Urinary bladder (tissue), 4 donors: ENCODE measurements around the gene SPATA16. TPM values are rescaled to one million over a fixed set of nuclear protein-coding genes. Genes with fewer than 3 reads are reported as not detected.

Source experiments
- DNase-seq: peaks from one replicate; pipeline ENCODE4 v3.0.0-alpha.2; 2015; ENCODE audit errors: extremely low spot score
- H3K27ac ChIP-seq: one replicate; pipeline ENCODE4 v1.5.1; 2013; ENCODE audit warnings: low read depth, mild to moderate bottlenecking, moderate library complexity
- H3K36me3 ChIP-seq: one replicate; pipeline ENCODE4 v1.6.1; 2013; ENCODE audit warnings: mild to moderate bottlenecking, moderate library complexity; ENCODE audit not compliant: insufficient read depth
- H3K4me1 ChIP-seq: one replicate; pipeline ENCODE4 v1.6.1; 2013; ENCODE audit warnings: mild to moderate bottlenecking, moderate library complexity; ENCODE audit not compliant: insufficient read depth
- H3K4me3 ChIP-seq: one replicate; pipeline ENCODE4 v1.5.1; 2013; ENCODE audit warnings: low read depth, low read length
- WGBS: extraction: QIAGEN DNeasy Blood & Tissue Kit; methylation state at CpG from one replicate; pipeline ENCODE4 v1.1.7; 2013; 5-methylcytosine and 5-hydroxymethylcytosine counted together
- polyA plus RNA-seq: library from polyadenylated mRNA; stranded (reverse); fragments of 200-250 nt; gene quantifications from one replicate; pipeline ENCODE4 v1.2.3, GENCODE V29; 2013
- total RNA-seq: library from RNA; depleted of rRNA; stranded (reverse); fragments of >200 nt; gene quantifications from one replicate; pipeline ENCODE4 v1.2.3, GENCODE V29; 2014
- donor health status: healthy with polysubstance abuse.
- donor health status: healthy.

SPATA16 gene
- total and polyA plus RNA-seq, 2 donors, result not detected

GRCh38 chr3:172939651-172940293, 201.3 kb downstream of the SPATA16 start:
- no peak overlapping the region for H3K27ac ChIP-seq
- no peaks in the 10 kb centered on the region for H3K4me1 ChIP-seq
- H3K4me3 ChIP-seq, result no peak overlapping the region
- no peak for DNase-seq
- 90% methylated on average over 2 of the region's 2 CpGs for WGBS
- H3K36me3 ChIP-seq, result no peaks in the 10 kb centered on the region

GRCh38 chr3:172938788-172939187, 202.2 kb downstream of the SPATA16 start:
- Histone ChIP-seq H3K36me3 (no peaks in the 10 kb centered on the region), H3K4me3 (no peak overlapping the region), H3K27ac (no peak overlapping the region), H3K4me1 (no peaks in the 10 kb centered on the region)
- no peak for DNase-seq
- WGBS, result 55% methylated on average over 4 of the region's 4 CpGs

DNA sequence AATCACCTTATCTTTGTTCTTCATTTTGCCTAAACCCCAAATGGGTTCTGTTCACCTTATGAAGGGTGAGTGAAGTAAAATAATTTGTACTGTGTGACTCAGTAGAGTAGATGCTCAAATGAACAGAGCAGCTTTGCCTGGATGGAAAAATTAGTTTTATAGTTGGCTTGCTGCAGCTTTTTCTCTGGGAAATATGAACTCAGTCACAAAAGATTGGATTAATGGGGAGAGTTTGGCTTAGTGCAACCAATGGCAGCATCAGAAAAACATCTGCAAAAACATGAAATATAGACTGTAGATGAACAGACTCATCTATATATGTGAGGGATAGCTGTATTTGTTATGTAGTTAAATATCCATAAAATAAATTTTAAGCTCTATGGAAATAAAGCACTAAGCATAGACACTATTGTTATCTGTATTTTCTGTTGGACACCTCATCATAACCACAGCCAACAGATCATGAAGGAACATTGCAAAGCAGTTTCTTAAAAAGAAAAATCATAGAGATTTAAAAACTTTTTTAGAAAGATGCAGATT, 209.2 kb downstream of the SPATA16 start:
- Histone ChIP-seq H3K4me3 (no peak overlapping the region), H3K4me1 (no peaks in the 10 kb centered on the region), H3K36me3 (no peaks in the 10 kb centered on the region), H3K27ac (no peak overlapping the region)
- DNase-seq, result no peak

GRCh38 chr3:172929451-172929850, 211.6 kb downstream of the SPATA16 start:
- H3K36me3 ChIP-seq, result no peaks in the 10 kb centered on the region
- H3K4me3 ChIP-seq, result no peak overlapping the region
- H3K4me1 ChIP-seq, result no peaks in the 10 kb centered on the region
- 85% methylated on average over 1 of the region's 1 CpG for WGBS
- H3K27ac ChIP-seq, result no peak overlapping the region
- no peak for DNase-seq

DNA sequence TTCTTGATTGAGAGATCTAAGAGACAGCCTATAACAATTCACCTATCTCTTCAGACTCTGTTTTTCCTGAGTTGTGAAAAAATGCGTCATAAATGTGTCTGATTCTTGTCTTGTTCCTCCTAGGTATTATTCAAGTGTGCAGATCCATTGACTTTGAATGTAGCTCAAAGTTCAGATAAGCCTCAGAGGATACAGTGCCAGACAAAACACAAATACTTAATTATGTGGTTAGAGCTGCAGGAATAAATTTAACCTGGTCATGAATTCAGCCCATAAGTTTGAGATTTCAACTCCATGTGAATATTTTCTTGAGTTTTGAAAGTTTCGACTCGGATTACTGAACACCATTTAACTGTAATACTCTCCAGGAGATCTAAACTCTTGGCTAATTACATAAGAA, 216.5 kb downstream of the SPATA16 start:
- Histone ChIP-seq H3K4me1 (no peaks in the 10 kb centered on the region), H3K36me3 (no peaks in the 10 kb centered on the region), H3K27ac (no peak overlapping the region), H3K4me3 (no peak overlapping the region)
- DNase-seq, result no peak
- 94% methylated on average over 3 of the region's 3 CpGs for WGBS

- 83% methylated on average over 2 of the region's 2 CpGs for WGBS
- H3K4me1 ChIP-seq, result no peaks in the 10 kb centered on the region
These were observed 221.7 kb downstream of the SPATA16 start for GRCh38 chr3:172919297-172919683.

GRCh38 chr3:172918568-172919296, 222.3 kb downstream of the SPATA16 start:
- Histone ChIP-seq H3K27ac (no peak overlapping the region), H3K4me1 (no peaks in the 10 kb centered on the region), H3K36me3 (no peaks in the 10 kb centered on the region), H3K4me3 (no peak overlapping the region)
- DNase-seq, result no peak
- 41% methylated on average over 3 of the region's 3 CpGs for WGBS

More at GRCh38 chr3:172919297-172919683, 221.7 kb downstream of the SPATA16 start:
- no peak overlapping the region for H3K27ac ChIP-seq
- no peak for DNase-seq
- no peaks in the 10 kb centered on the region for H3K36me3 ChIP-seq
- H3K4me3 ChIP-seq, result no peak overlapping the region

GRCh38 chr3:172918165-172918564, 222.9 kb downstream of the SPATA16 start:
- no peaks in the 10 kb centered on the region for H3K36me3 ChIP-seq
- H3K27ac ChIP-seq, result no peak overlapping the region
- no peak for DNase-seq
- no peak overlapping the region for H3K4me3 ChIP-seq
- no peaks in the 10 kb centered on the region for H3K4me1 ChIP-seq
- 15% methylated on average over 3 of the region's 3 CpGs for WGBS

GRCh38 chr3:172915911-172916514, 225.0 kb downstream of the SPATA16 start:
- Histone ChIP-seq H3K36me3 (no peaks in the 10 kb centered on the region), H3K4me1 (no peaks in the 10 kb centered on the region), H3K27ac (no peak overlapping the region), H3K4me3 (no peak overlapping the region)
- WGBS, result 59% methylated on average over 1 of the region's 1 CpG
- DNase-seq, result no peak

DNA sequence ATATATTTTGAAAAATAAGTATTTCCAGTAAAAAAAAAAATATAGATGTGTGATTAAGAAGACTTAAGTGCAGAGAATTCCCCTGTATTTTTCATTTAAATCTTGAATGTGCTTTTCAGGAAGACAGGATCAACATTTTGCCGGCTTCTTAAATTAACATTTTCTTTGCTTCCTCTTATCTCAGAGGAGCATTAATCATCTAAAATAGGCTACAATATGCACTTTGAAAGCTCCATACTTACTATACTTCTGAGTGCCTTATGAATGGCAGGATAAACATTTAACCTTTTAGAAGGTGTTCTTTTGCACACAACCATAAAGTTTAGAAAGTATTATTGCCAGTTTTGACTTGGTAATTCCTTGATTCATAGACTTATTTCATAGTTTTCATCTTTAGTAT, 226.2 kb downstream of the SPATA16 start:
- DNase-seq, result no peak
- Histone ChIP-seq H3K36me3 (no peaks in the 10 kb centered on the region), H3K4me1 (no peaks in the 10 kb centered on the region), H3K27ac (no peak overlapping the region), H3K4me3 (no peak overlapping the region)
- WGBS, result 14% methylated on average over 1 of the region's 1 CpG

DNA sequence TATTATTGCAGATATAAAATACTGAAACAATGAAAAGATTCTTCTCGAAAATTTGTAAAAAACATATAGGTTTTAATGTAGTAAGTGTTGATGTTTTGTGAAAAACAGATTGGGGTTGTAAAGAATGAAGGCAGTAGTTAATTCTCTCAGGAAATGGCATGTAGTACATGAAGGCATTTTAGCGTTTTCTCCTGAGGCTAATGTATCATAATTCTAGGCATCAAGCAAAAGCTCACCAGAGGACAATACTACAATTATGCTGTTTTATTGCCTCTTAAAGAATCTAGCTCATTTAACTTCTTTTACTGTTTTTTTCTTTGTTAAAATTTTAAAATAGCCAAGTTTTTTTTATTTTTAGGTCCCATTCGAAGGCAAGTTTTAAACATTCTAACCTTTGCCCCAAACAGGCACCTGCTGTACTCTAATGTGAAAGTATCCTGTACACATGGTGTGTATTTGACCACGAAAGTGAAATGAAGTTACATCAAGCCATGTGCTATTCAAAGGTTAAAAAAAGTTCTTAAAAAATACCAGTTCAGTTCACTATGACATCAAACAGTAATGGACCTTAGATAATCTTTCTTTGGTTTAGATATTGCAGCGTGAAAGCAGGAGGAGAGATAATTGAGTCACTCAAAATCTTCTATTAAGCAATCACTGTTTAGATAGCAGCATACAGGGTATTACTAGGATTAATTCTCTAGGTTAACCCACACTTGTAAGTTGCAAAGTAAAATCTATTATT, 227.0 kb downstream of the SPATA16 start:
- Histone ChIP-seq H3K4me1 (no peaks in the 10 kb centered on the region), H3K36me3 (no peaks in the 10 kb centered on the region), H3K4me3 (no peak overlapping the region), H3K27ac (no peak overlapping the region)
- no peak for DNase-seq
- WGBS, result 47% methylated on average over 5 of the region's 5 CpGs

DNA sequence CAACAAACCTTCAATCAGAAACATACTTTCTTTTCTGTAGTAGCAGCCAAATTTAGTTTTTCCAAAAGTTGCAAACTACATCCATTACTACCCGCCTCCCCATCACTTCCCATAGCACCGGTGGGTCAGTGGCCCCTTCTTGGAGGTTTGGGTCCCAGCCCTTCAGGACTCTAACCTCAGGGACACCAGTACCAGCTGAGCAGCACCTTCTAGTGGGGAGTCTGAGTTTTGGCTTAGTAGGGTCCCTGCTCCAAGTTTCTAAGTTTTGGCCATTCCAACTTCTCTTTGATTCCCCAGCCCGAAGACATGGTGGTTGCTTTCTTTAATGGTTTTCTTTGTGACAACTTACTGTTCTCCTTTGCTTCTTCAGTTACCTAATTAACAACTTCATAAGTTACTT, 229.9 kb downstream of the SPATA16 start:
- DNase-seq, result no peak
- Histone ChIP-seq H3K27ac (no peak overlapping the region), H3K4me3 (no peak overlapping the region), H3K4me1 (no peaks in the 10 kb centered on the region), H3K36me3 (no peaks in the 10 kb centered on the region)
- WGBS, result over 99% methylated on average over 3 of the region's 3 CpGs

DNA sequence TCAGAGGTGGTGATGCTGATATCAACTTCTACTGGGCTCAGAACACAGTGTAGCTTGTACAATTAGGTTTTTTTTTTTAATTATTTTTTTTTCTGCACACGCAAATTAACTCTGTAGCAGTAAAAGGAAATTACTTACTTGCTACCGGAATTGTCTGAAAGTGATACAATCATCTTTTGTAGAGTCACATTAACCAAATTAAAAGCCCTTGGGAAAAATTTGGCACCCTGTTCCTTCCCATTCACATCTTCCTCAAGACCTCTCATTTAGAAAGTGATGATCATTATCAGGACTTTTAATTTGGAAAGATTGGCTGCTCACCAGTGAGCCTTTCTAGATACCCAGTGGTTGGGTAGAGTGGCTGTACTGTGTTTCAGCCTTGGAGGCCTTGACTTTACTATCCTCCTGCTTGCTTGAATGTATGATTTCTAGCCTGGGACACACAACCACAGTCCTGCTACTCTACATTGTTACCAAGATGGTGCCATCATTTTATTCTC, 232.2 kb downstream of the SPATA16 start:
- Histone ChIP-seq H3K27ac (no peak overlapping the region), H3K4me3 (no peak overlapping the region), H3K4me1 (no peaks in the 10 kb centered on the region), H3K36me3 (no peaks in the 10 kb centered on the region)
- 70% methylated on average over 2 of the region's 2 CpGs for WGBS
- no peak for DNase-seq
